SK-N-SH (cell line): ENCODE results near the gene GRWD1. TPM values are rescaled to one million over a fixed set of nuclear protein-coding genes. Genes with fewer than 3 reads are reported as not detected.

Experiments
- CTCF ChIA-PET: fragments of 300-600, 350-600 bp; formaldehyde crosslinking; extraction: SDS; loops from one replicate; lab custom pipeline; 2021; lab: Yijun Ruan, JAX
- POLR2A ChIA-PET: fragments of 350-600 bp; sonication (Branson Sonifier 250); formaldehyde crosslinking; extraction: SDS; loops from one replicate; lab custom pipeline; 2020; ENCODE audit warnings: antibody characterized with exemption, inconsistent platforms; lab: Yijun Ruan, JAX
- DNase-seq: peaks from one replicate; pipeline ENCODE4 v3.0.0; 2012
- H2AFZ ChIP-seq: fragments of 200-600 bp; sonication (generic); 2 replicates; pipeline ENCODE4 v1.8.1; 2016; ENCODE audit warnings: antibody characterized with exemption, mild to moderate bottlenecking, low read depth
- H3F3A ChIP-seq: fragments of 200-600 bp; sonication (generic); replicated peaks from 2 replicates; pipeline ENCODE3; 2016; ENCODE audit warnings: antibody characterized with exemption, mild to moderate bottlenecking; ENCODE audit not compliant: insufficient read depth
- H3K27ac ChIP-seq, 2 experiments: fragments of 200-500 bp in 1 of 2; fragments of 200-600 bp in 1 of 2; sonication (Bioruptor generic) in 1 of 2; sonication (generic), shearing (Covaris generic) in 1 of 2; 2 replicates each; pipeline versions ENCODE4 v1.5.1 to v1.6.1; 2014 to 2016; ENCODE audit warnings: low read depth in 2 of 2, inconsistent platforms in 1 of 2, low read length in 1 of 2, mild to moderate bottlenecking in 1 of 2, mixed read lengths in 1 of 2
- H3K27me3 ChIP-seq: fragments of 200-600 bp; sonication (generic), shearing (Covaris generic); 2 replicates; pipeline ENCODE4 v1.6.1; 2016; ENCODE audit warnings: mixed run types; ENCODE audit not compliant: insufficient read depth
- H3K36me3 ChIP-seq, 2 experiments: fragments of 200-500 bp in 1 of 2; fragments of 200-600 bp in 1 of 2; sonication (Bioruptor generic) in 1 of 2; sonication (generic) in 1 of 2; replicated peaks in 1 of 2; 2 replicates each; pipeline versions ENCODE3 to v1.5.1; 2014 to 2016; ENCODE audit warnings: low read length in 1 of 2, mild to moderate bottlenecking in 1 of 2; ENCODE audit not compliant: insufficient read depth in 2 of 2, control insufficient read depth in 1 of 2
- H3K4me1 ChIP-seq, 2 experiments: fragments of 200-500 bp in 1 of 2; fragments of 200-600 bp in 1 of 2; sonication (Bioruptor generic) in 1 of 2; sonication (generic), shearing (Covaris generic) in 1 of 2; 2 replicates each; pipeline versions ENCODE4 v1.5.1 to v1.6.1; 2014 to 2016; ENCODE audit warnings: low read depth in 1 of 2, low read length in 1 of 2, mixed run types in 1 of 2; ENCODE audit not compliant: insufficient read depth in 2 of 2, control insufficient read depth in 1 of 2
- H3K4me2 ChIP-seq: fragments of 200-600 bp; sonication (generic), shearing (Covaris generic); 2 replicates; pipeline ENCODE4 v1.6.1; 2017; ENCODE audit warnings: mixed run types
- H3K4me3 ChIP-seq, 2 experiments: fragments of 200-500 bp in 1 of 2; fragments of 200-600 bp in 1 of 2; sonication (Bioruptor generic) in 1 of 2; sonication (generic), shearing (Covaris generic) in 1 of 2; 2 replicates each; pipeline versions ENCODE4 v1.5.1 to v1.8.1; 2014 to 2016; ENCODE audit warnings: low read depth in 2 of 2, inconsistent platforms in 1 of 2, low read length in 1 of 2, mild to moderate bottlenecking in 1 of 2, mixed read lengths in 1 of 2, moderate library complexity in 1 of 2
- H3K79me2 ChIP-seq: fragments of 200-600 bp; sonication (generic); 2 replicates; pipeline ENCODE4 v1.8.1; 2017; ENCODE audit warnings: mild to moderate bottlenecking; ENCODE audit not compliant: insufficient read depth
- H3K9ac ChIP-seq: fragments of 200-600 bp; sonication (generic); 2 replicates; pipeline ENCODE4 v1.6.1; 2017; ENCODE audit warnings: mixed run types
- H3K9me2 ChIP-seq: fragments of 200-600 bp; sonication (generic); 2 replicates; pipeline ENCODE4 v1.6.1; 2017; ENCODE audit warnings: mixed run types
- H3K9me3 ChIP-seq: fragments of 200-600 bp; sonication (generic); 2 replicates; pipeline ENCODE4 v1.6.1; 2017; ENCODE audit warnings: mixed run types, mild to moderate bottlenecking, moderate library complexity
- H4K20me1 ChIP-seq: fragments of 200-600 bp; sonication (generic); 2 replicates; pipeline ENCODE4 v1.6.1; 2017; ENCODE audit warnings: mild to moderate bottlenecking, mixed run types; ENCODE audit not compliant: insufficient read depth
- EZH2phosphoT487 ChIP-seq: fragments of 200-600 bp; sonication (generic); IDR thresholded peaks from 2 replicates; pipeline ENCODE4 v1.6.1; 2017; ENCODE audit warnings: low read depth, mixed run types, mild to moderate bottlenecking, antibody characterized with exemption, moderate library complexity, borderline replicate concordance
- FOSL2 ChIP-seq: IDR thresholded peaks from 2 replicates; pipeline ENCODE4 v1.4.0; 2012; ENCODE audit warnings: low read depth, mild to moderate bottlenecking, moderate library complexity, borderline replicate concordance
- FOXJ3 ChIP-seq: sonication (generic); formaldehyde crosslinking; IDR thresholded peaks from 2 replicates; pipeline ENCODE4 v1.5.1; 2020; ENCODE audit warnings: mild to moderate bottlenecking, missing genetic modification reagents
- FOXM1 ChIP-seq: IDR thresholded peaks from 2 replicates; pipeline ENCODE4 v1.4.0; 2012; ENCODE audit warnings: low read depth, mild to moderate bottlenecking
- GABPA ChIP-seq: IDR thresholded peaks from 2 replicates; pipeline ENCODE4 v1.4.0; 2012; ENCODE audit warnings: low read depth, mild to moderate bottlenecking
- GATA2 ChIP-seq: sonication (generic); formaldehyde crosslinking; IDR thresholded peaks from 2 replicates; pipeline ENCODE4 v1.5.0; 2020; ENCODE audit warnings: mild to moderate bottlenecking, missing genetic modification reagents
- MAX ChIP-seq: IDR thresholded peaks from 2 replicates; pipeline ENCODE4 v1.4.0; 2012; ENCODE audit warnings: low read depth
- MXI1 ChIP-seq: IDR thresholded peaks from 2 replicates; pipeline ENCODE4 v1.6.1; 2012; ENCODE audit warnings: mild to moderate bottlenecking, low read depth, low read length, improper control_type of control experiment
- NFIC ChIP-seq: IDR thresholded peaks from 2 replicates; pipeline ENCODE4 v1.4.0; 2012; ENCODE audit warnings: borderline replicate concordance
- NRF1 ChIP-seq: IDR thresholded peaks from 2 replicates; pipeline ENCODE4 v1.6.1; 2012; ENCODE audit warnings: low read depth, mild to moderate bottlenecking, low read length
- RCOR1 ChIP-seq: fragments of 150-350 bp; IDR thresholded peaks from 2 replicates; pipeline ENCODE4 v1.6.1; 2017; ENCODE audit warnings: antibody characterized with exemption, low read length
- SMC3 ChIP-seq: IDR thresholded peaks from 2 replicates; pipeline ENCODE4 v1.6.1; 2012; ENCODE audit warnings: low read depth, low read length, improper control_type of control experiment
- TAF1 ChIP-seq: IDR thresholded peaks from 2 replicates; pipeline ENCODE4 v1.6.1; 2012; ENCODE audit warnings: low read depth, mild to moderate bottlenecking, low read length, moderate library complexity, borderline replicate concordance
- TCF12 ChIP-seq: IDR thresholded peaks from 2 replicates; pipeline ENCODE4 v1.4.0; 2012
- USF2 ChIP-seq: fragments of 150-350 bp; IDR thresholded peaks from 2 replicates; pipeline ENCODE4 v1.6.1; 2017; ENCODE audit warnings: antibody characterized with exemption, low read length, low read depth, borderline replicate concordance
- ZBTB33 ChIP-seq: IDR thresholded peaks from 2 replicates; pipeline ENCODE4 v1.4.0; 2012; ENCODE audit warnings: low read depth, borderline replicate concordance
- WGBS: methylation state at CpG from one replicate; pipeline ENCODE4 v1.1.6; 2017; ENCODE audit warnings: low lambda C conversion rate; 5-methylcytosine and 5-hydroxymethylcytosine counted together
- polyA plus RNA-seq, 3 experiments: library from polyadenylated mRNA; depleted of rRNA; stranded (reverse); fragments of >200 nt; gene quantifications; 2 replicates each; pipeline ENCODE4 v1.2.3, GENCODE V29; 2012

GRWD1 gene
- polyA plus RNA-seq, 1 of the 3 experiments (the other 2 are of a cell fraction) = 36.6 TPM

- no peak for TF ChIP-seq ZBTB33
- TF ChIP-seq FOXJ3 = no peak
- TF ChIP-seq MXI1 = no peak
- no peak for TF ChIP-seq EZH2phosphoT487
- no peak for TF ChIP-seq GABPA
- no peak for TF ChIP-seq FOXM1
- TF ChIP-seq GATA2 (CRISPR knock-in tag) = no peak
- no peak for TF ChIP-seq FOSL2
- no peak for TF ChIP-seq USF2
- no peak for TF ChIP-seq NFIC
- no peak for TF ChIP-seq SMC3
These were observed 53.0 kb downstream of the GRWD1 start (continued) for GRCh38 chr19:48498595-48499311.

GRCh38 chr19:48499316-48500090, 53.7 kb downstream of the GRWD1 start:
- Histone ChIP-seq H3K4me2 (no peak overlapping the region), H4K20me1 (no peaks in the 10 kb centered on the region), H3F3A (peaks cover 18% of the 10 kb centered on the region), H3K27me3 (no peaks in the 10 kb centered on the region), H3K79me2 (peaks cover 6% of the 10 kb centered on the region; the same call in 1 of the 2 replicates), H3K27ac (no peak overlapping the region), H3K9ac (no peak overlapping the region), H3K4me3 (no peak overlapping the region), H3K9me3 (no peaks in the 10 kb centered on the region), H3K4me1 (peaks cover 0 to 10% of the 10 kb centered on the region in 2 experiments; a peak in 1 of 4 replicates), H2AFZ (no peak overlapping the region), H3K36me3 (peaks cover 2 to 11% of the 10 kb centered on the region in 2 experiments), H3K9me2 (no peaks in the 10 kb centered on the region)
- ChIA-PET POLR2A (no interaction called here), CTCF (interaction anchor here (1.2 to 15.9 kb wide), 3 partner anchors 9 to 87 kb away, joined by 4 to 230 read pairs (median 7); no protein-coding TSS in a partner anchor)
- no peak for DNase-seq
- WGBS = 69% methylated on average over 41 of the region's 44 CpGs
- TF ChIP-seq USF2 (no peak), SMC3 (no peak), FOXJ3 (no peak), TCF12 (no peak), FOXM1 (no peak), TAF1 (no peak), MAX (no peak), RCOR1 (no peak), FOSL2 (no peak), GABPA (no peak), NRF1 (no peak)
- TF ChIP-seq, all 33 proteins: peak for 0
